ENCODE data around the gene ERMAP.

Gene ERMAP

GRCh38 chr1:42889264-42889663 is 72.3 kb downstream of the ERMAP start:
- CTCF ChIA-PET, result interaction anchor here (0.9 kb wide), 1 partner anchor 43 kb away, joined by 4 read pairs; no protein-coding TSS in a partner anchor

GRCh38 chr1:42891465-42892138 is 74.7 kb downstream of the ERMAP start:
- ChIA-PET POLR2A (ENCODE audit: low non-redundant PET) (no interaction called here), CTCF (interaction anchor here (0.6 to 1.3 kb wide), 2 partner anchors 9 to 257 kb away, joined by 4 read pairs; no protein-coding TSS in a partner anchor)
- DNase-seq (ENCODE audit: low spot score), result no peak
- H3K27ac ChIP-seq, result no peak overlapping the region
- TF ChIP-seq, protein P1, sequence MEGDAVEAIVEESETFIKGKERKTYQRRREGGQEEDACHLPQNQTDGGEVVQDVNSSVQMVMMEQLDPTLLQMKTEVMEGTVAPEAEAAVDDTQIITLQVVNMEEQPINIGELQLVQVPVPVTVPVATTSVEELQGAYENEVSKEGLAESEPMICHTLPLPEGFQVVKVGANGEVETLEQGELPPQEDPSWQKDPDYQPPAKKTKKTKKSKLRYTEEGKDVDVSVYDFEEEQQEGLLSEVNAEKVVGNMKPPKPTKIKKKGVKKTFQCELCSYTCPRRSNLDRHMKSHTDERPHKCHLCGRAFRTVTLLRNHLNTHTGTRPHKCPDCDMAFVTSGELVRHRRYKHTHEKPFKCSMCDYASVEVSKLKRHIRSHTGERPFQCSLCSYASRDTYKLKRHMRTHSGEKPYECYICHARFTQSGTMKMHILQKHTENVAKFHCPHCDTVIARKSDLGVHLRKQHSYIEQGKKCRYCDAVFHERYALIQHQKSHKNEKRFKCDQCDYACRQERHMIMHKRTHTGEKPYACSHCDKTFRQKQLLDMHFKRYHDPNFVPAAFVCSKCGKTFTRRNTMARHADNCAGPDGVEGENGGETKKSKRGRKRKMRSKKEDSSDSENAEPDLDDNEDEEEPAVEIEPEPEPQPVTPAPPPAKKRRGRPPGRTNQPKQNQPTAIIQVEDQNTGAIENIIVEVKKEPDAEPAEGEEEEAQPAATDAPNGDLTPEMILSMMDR (conservative IDR thresholded peaks at IDR 0.05; ENCODE audit: low read depth), result no peak

More at GRCh38 chr1:42889264-42889663, 72.3 kb downstream of the ERMAP start:
- POLR2A ChIA-PET (ENCODE audit: low non-redundant PET), result interaction anchor here (0.5 kb wide), 1 partner anchor 196 kb away, joined by 5 read pairs; no protein-coding TSS in a partner anchor
- TF ChIP-seq, protein P1 (conservative IDR thresholded peaks at IDR 0.05; ENCODE audit: low read depth), result no peak
- no peak overlapping the region for H3K27ac ChIP-seq
- DNase-seq (ENCODE audit: low spot score), result no peak

All from RWPE1 (cell line).